Measurements from ENCODE around the gene MAN2B1.

DNA sequence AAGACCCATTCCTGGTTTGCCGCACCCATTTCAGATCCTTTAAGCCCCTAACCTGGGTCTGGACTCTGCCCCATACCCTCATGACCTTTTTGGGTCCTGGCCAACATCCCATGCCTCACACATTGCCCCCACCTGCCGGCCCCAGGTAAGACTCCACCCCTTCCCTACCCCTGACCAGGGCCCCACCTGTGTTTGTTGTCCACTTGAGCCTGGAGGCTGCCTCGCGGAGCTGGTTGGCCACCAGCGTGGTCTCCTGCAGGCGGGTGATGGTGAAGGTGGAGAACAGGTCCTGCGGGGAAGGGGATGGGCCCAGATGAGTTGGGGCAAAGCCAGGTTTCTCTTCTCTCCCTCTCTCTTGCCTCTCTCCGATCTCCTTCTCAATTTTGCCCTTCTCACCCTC lies 19.5 kb downstream of the MAN2B1 start:
- TF ChIP-seq POLR2A (IDR thresholded peaks at IDR 0.05) (no peak), CTCF (IDR thresholded peaks at IDR 0.05) (no peak), POLR2AphosphoS5 (IDR thresholded peaks at IDR 0.05) (no peak)
